NCI-H748 treated with DMSO at 0.1 percent for 48 hours (cell line): Measurements from ENCODE around the gene FAM131B.

Experiments
- DNase-seq: peaks from one replicate; lab custom pipeline; 2025; lab: John Stamatoyannopoulos, UW

Gene FAM131B

GRCh38 chr7:143382126-143382790 is 19.7 kb upstream of the FAM131B start:
- no peak for DNase-seq

GRCh38 chr7:143381427-143382125 is 19.1 kb upstream of the FAM131B start:
- DNase-seq: no peak

GRCh38 chr7:143380646-143381426 is 18.3 kb upstream of the FAM131B start, which contains the start of gene ZYX:
TSS of gene ZYX (plus strand) at chr7:143381345. CDS start at chr7:143381572, 227 bp downstream.
- DNase-seq: peak; percentile 35

GRCh38 chr7:143380260-143380645 is 17.7 kb upstream of the FAM131B start:
- DNase-seq: peak; percentile 67

- DNase-seq: no peak
Measured at GRCh38 chr7:143379611-143380259, 17.2 kb upstream of the FAM131B start.

- DNase-seq: no peak
Measured at GRCh38 chr7:143376396-143376795, 13.9 kb upstream of the FAM131B start.

GRCh38 chr7:143375298-143376034 is 13.0 kb upstream of the FAM131B start:
- no peak for DNase-seq

GRCh38 chr7:143374561-143374960 is 12.0 kb upstream of the FAM131B start:
- no peak for DNase-seq

- no peak for DNase-seq
Measured at GRCh38 chr7:143373255-143373794, 10.8 kb upstream of the FAM131B start.

GRCh38 chr7:143372070-143372469 is 9.6 kb upstream of the FAM131B start:
- DNase-seq: no peak

- DNase-seq: no peak
Measured at GRCh38 chr7:143369678-143370651, 7.5 kb upstream of the FAM131B start.

GRCh38 chr7:143368387-143368786 is 5.9 kb upstream of the FAM131B start:
- DNase-seq: no peak

GRCh38 chr7:143367972-143368371 is 5.5 kb upstream of the FAM131B start:
- no peak for DNase-seq

- no peak for DNase-seq
Measured at GRCh38 chr7:143363016-143363937, 764 bp upstream of the FAM131B start.

GRCh38 chr7:143361552-143362130 is 872 bp downstream of the FAM131B start:
- peak; percentile 69 for DNase-seq

- peak; percentile 69 for DNase-seq
Measured at GRCh38 chr7:143360788-143361551, 1.5 kb downstream of the FAM131B start.

GRCh38 chr7:143359771-143360353 is 2.7 kb downstream of the FAM131B start:
- DNase-seq: no peak
